WTC11 (cell line): ENCODE data around the gene VAV2. TPM values are rescaled to one million over a fixed set of nuclear protein-coding genes. Genes with fewer than 3 reads are reported as not detected.
A peak's percentile ranks its signal among the peaks of the same experiment; 100 is the strongest.

ENCODE experiments used
- ATAC-seq: fragments of 200-7000 bp; cut with Tn5 transposase; 2 replicates; pipeline ENCODE4 v1.10.0; 2021; ENCODE audit warnings: mild to moderate bottlenecking, moderate library complexity
- CTCF ChIA-PET: fragments of 300-600 bp; sonication (Branson Sonifier 250); formaldehyde crosslinking; loops from one replicate; lab custom pipeline; 2021; ENCODE audit warnings: antibody characterized with exemption; lab: Charles Lee
- POLR2A ChIA-PET: fragments of 350-600 bp; sonication (Branson Sonifier 250); formaldehyde crosslinking; loops from one replicate; lab custom pipeline; 2021; ENCODE audit warnings: antibody characterized with exemption; lab: Charles Lee
- DNase-seq: peaks from one replicate; pipeline ENCODE4 v3.0.0; 2021; ENCODE audit warnings: low spot score
- H3K27ac Mint-ChIP-seq: 2 replicates; pipeline ENCODE4 v1.8.0; 2021; ENCODE audit warnings: mixed read lengths
- H3K27me3 Mint-ChIP-seq: 2 replicates; pipeline ENCODE4 v1.8.0; 2021; ENCODE audit warnings: low read depth, mild to moderate bottlenecking, moderate library complexity, mixed read lengths
- H3K36me3 Mint-ChIP-seq: 2 replicates; pipeline ENCODE4 v1.8.0; 2021; ENCODE audit warnings: mixed read lengths
- H3K4me1 Mint-ChIP-seq: 2 replicates; pipeline ENCODE4 v1.8.0; 2022; ENCODE audit warnings: mixed read lengths
- H3K4me3 Mint-ChIP-seq: 2 replicates; pipeline ENCODE4 v1.8.0; 2021; ENCODE audit warnings: mild to moderate bottlenecking, moderate library complexity, mixed read lengths
- H3K9me3 Mint-ChIP-seq: 2 replicates; pipeline ENCODE4 v1.8.0; 2021; ENCODE audit warnings: mixed read lengths
- ATF6 ChIP-seq: sonication (generic); formaldehyde crosslinking; IDR thresholded peaks from 2 replicates; pipeline ENCODE4 v1.8.1; 2023; ENCODE audit warnings: mild to moderate bottlenecking, missing genetic modification reagents
- E2F1 ChIP-seq: sonication (generic); formaldehyde crosslinking; IDR thresholded peaks from 2 replicates; pipeline ENCODE4 v1.8.0; 2022; ENCODE audit warnings: mild to moderate bottlenecking, missing genetic modification reagents
- E2F4 ChIP-seq: sonication (generic); formaldehyde crosslinking; IDR thresholded peaks from 2 replicates; pipeline ENCODE4 v1.8.1; 2022; ENCODE audit warnings: low read depth, mild to moderate bottlenecking, moderate library complexity, missing genetic modification reagents, borderline replicate concordance
- ELF4 ChIP-seq: sonication (generic); formaldehyde crosslinking; IDR thresholded peaks from 2 replicates; pipeline ENCODE4 v1.8.1; 2022; ENCODE audit warnings: low read depth, mild to moderate bottlenecking, moderate library complexity, missing genetic modification reagents
- ETV6 ChIP-seq: sonication (generic); formaldehyde crosslinking; IDR thresholded peaks from 2 replicates; pipeline ENCODE4 v1.8.1; 2022; ENCODE audit warnings: mild to moderate bottlenecking, missing genetic modification reagents
- GABPB1 ChIP-seq: sonication (generic); formaldehyde crosslinking; IDR thresholded peaks from 2 replicates; pipeline ENCODE4 v1.8.1; 2023; ENCODE audit warnings: mild to moderate bottlenecking, missing genetic modification reagents
- HMGA2 ChIP-seq: fragments of 250-450 bp; sonication (Bioruptor Pico); IDR thresholded peaks from 2 replicates; pipeline ENCODE4 v1.4.0; 2021; ENCODE audit warnings: mild to moderate bottlenecking, moderate library complexity
- JUN ChIP-seq: sonication (generic); formaldehyde crosslinking; IDR thresholded peaks from 2 replicates; pipeline ENCODE4 v1.8.0; 2023; ENCODE audit warnings: mild to moderate bottlenecking, missing genetic modification reagents
- MLX ChIP-seq: sonication (generic); formaldehyde crosslinking; IDR thresholded peaks from 2 replicates; pipeline ENCODE4 v1.8.1; 2023; ENCODE audit warnings: mild to moderate bottlenecking, missing genetic modification reagents, moderate library complexity
- NFE2L1 ChIP-seq: sonication (generic); formaldehyde crosslinking; IDR thresholded peaks from 2 replicates; pipeline ENCODE4 v1.8.1; 2023; ENCODE audit warnings: missing genetic modification reagents
- NR1H2 ChIP-seq: sonication (generic); formaldehyde crosslinking; IDR thresholded peaks from 2 replicates; pipeline ENCODE4 v1.9.0; 2021; ENCODE audit warnings: mild to moderate bottlenecking, moderate library complexity, missing genetic modification reagents
- RELA ChIP-seq: sonication (generic); formaldehyde crosslinking; IDR thresholded peaks from 2 replicates; pipeline ENCODE4 v1.8.1; 2022; ENCODE audit warnings: missing genetic modification reagents, mild to moderate bottlenecking, borderline replicate concordance
- SP1 ChIP-seq: sonication (generic); formaldehyde crosslinking; conservative IDR thresholded peaks from 2 replicates; pipeline ENCODE4 v1.8.1; 2022; ENCODE audit warnings: missing genetic modification reagents
- TP53 ChIP-seq: sonication (generic); formaldehyde crosslinking; IDR thresholded peaks from 2 replicates; pipeline ENCODE4 v1.8.1; 2023; ENCODE audit warnings: mild to moderate bottlenecking, missing genetic modification reagents
- ZNF121 ChIP-seq: sonication (generic); formaldehyde crosslinking; IDR thresholded peaks from 2 replicates; pipeline ENCODE4 v1.8.0; 2023; ENCODE audit warnings: missing genetic modification reagents
- ZNF138 ChIP-seq: sonication (generic); formaldehyde crosslinking; conservative IDR thresholded peaks from 2 replicates; pipeline ENCODE4 v1.8.1; 2022; ENCODE audit warnings: mild to moderate bottlenecking, moderate library complexity, missing genetic modification reagents
- ZNF396 ChIP-seq: fragments of 250-450 bp; sonication (Bioruptor Pico); IDR thresholded peaks from 2 replicates; pipeline ENCODE4 v1.8.0; 2021; ENCODE audit warnings: mild to moderate bottlenecking, moderate library complexity, borderline replicate concordance
- ZNF671 ChIP-seq: fragments of 250-450 bp; sonication (Bioruptor Pico); IDR thresholded peaks from 2 replicates; pipeline ENCODE4 v1.8.0; 2021; ENCODE audit warnings: mild to moderate bottlenecking
- ZSCAN18 ChIP-seq: fragments of 250-450 bp; sonication (Bioruptor Pico); IDR thresholded peaks from 2 replicates; pipeline ENCODE4 v2.1.2; 2022; ENCODE audit warnings: mild to moderate bottlenecking, moderate library complexity
- total RNA-seq: library from RNA; stranded (reverse); gene quantifications from 3 replicates; pipeline ENCODE4 v1.2.3, GENCODE V29; 2021

VAV2 gene
- total RNA-seq, 1 experiment from 2014 or later, result 39.7 TPM

GRCh38 chr9:133734590-133735414, 257.3 kb downstream of the VAV2 start:
- CTCF ChIA-PET, result interaction anchor here (0.6 to 5.9 kb wide), 7 partner anchors 8 to 261 kb away, joined by 3 to 39 read pairs (median 5); no protein-coding TSS in a partner anchor
- DNase-seq, result no peak
- POLR2A ChIA-PET, result no interaction called here
- H3K27me3 Mint-ChIP-seq, result no peaks in the 10 kb centered on the region
- peak overlapping the region; percentile 13 for H3K4me3 Mint-ChIP-seq
- no peaks in the 10 kb centered on the region for H3K36me3 Mint-ChIP-seq
- H3K27ac Mint-ChIP-seq, result peak overlapping the region; percentile 96
- peak; percentile 13 for ATAC-seq
- peaks cover 3% of the 10 kb centered on the region; the same call in 1 of the 2 replicates for H3K9me3 Mint-ChIP-seq
- TF ChIP-seq ATF6 (CRISPR knock-in tag) (no peak), ZNF671 (CRISPR knock-in tag) (no peak), ETV6 (CRISPR knock-in tag) (no peak)
- H3K4me1 Mint-ChIP-seq, result peaks cover 31% of the 10 kb centered on the region

- DNase-seq, result no peak
- no peak for ATAC-seq
- no peaks in the 10 kb centered on the region for H3K27me3 Mint-ChIP-seq
- H3K4me3 Mint-ChIP-seq, result no peak overlapping the region
- TF ChIP-seq ZNF121 (CRISPR knock-in tag) (peak; percentile 14; the same call in 1 of the 2 replicates), ELF4 (no peak)
- ChIA-PET POLR2A (no interaction called here), CTCF (interaction anchor here (1.6 to 5.9 kb wide), 2 partner anchors 9 to 42 kb away, joined by 3 to 39 read pairs; no protein-coding TSS in a partner anchor)
- peaks cover 31% of the 10 kb centered on the region for H3K4me1 Mint-ChIP-seq
- H3K9me3 Mint-ChIP-seq, result peaks cover 3% of the 10 kb centered on the region; the same call in 1 of the 2 replicates
- H3K27ac Mint-ChIP-seq, result no peak overlapping the region
- no peaks in the 10 kb centered on the region for H3K36me3 Mint-ChIP-seq
Observed at GRCh38 chr9:133733796-133734533, 258.2 kb downstream of the VAV2 start.

GRCh38 chr9:133733421-133733795, 258.7 kb downstream of the VAV2 start:
- no peak overlapping the region for H3K4me3 Mint-ChIP-seq
- H3K27ac Mint-ChIP-seq, result no peak overlapping the region
- POLR2A ChIA-PET, result no interaction called here
- ATAC-seq, result no peak
- H3K9me3 Mint-ChIP-seq, result peaks cover 3% of the 10 kb centered on the region; the same call in 1 of the 2 replicates
- no peaks in the 10 kb centered on the region for H3K27me3 Mint-ChIP-seq
- peaks cover 31% of the 10 kb centered on the region for H3K4me1 Mint-ChIP-seq
- DNase-seq, result no peak
- H3K36me3 Mint-ChIP-seq, result no peaks in the 10 kb centered on the region
- CTCF ChIA-PET, result interaction anchor here (1.6 to 5.9 kb wide), 2 partner anchors 10 to 42 kb away, joined by 3 to 39 read pairs; no protein-coding TSS in a partner anchor
- no peak for TF ChIP-seq TP53 (CRISPR knock-in tag)
- TF ChIP-seq SP1 (CRISPR knock-in tag), result no peak
- TF ChIP-seq ZNF396, result no peak
- TF ChIP-seq GABPB1 (CRISPR knock-in tag), result no peak
- TF ChIP-seq HMGA2 (CRISPR knock-in tag), result no peak
- no peak for TF ChIP-seq E2F1
- TF ChIP-seq JUN (CRISPR knock-in tag), result no peak
- TF ChIP-seq ZNF138 (CRISPR knock-in tag), result no peak
- TF ChIP-seq ZSCAN18 (CRISPR knock-in tag), result no peak
- no peak for TF ChIP-seq E2F4 (CRISPR knock-in tag)
- no peak for TF ChIP-seq NFE2L1
- TF ChIP-seq MLX (CRISPR knock-in tag), result no peak
- TF ChIP-seq ZNF671 (CRISPR knock-in tag), result no peak
- TF ChIP-seq RELA (CRISPR knock-in tag), result no peak
- TF ChIP-seq NR1H2, result no peak
